GM15510 (cell line): ENCODE results near the gene ZNF580.

ENCODE experiments used
- POLR2A ChIP-seq: IDR thresholded peaks from 3 replicates; pipeline ENCODE4 v1.6.1; 2011; ENCODE audit warnings: borderline replicate concordance; ENCODE audit not compliant: insufficient read length; ENCODE audit errors: extremely low read depth

Gene ZNF580

DNA sequence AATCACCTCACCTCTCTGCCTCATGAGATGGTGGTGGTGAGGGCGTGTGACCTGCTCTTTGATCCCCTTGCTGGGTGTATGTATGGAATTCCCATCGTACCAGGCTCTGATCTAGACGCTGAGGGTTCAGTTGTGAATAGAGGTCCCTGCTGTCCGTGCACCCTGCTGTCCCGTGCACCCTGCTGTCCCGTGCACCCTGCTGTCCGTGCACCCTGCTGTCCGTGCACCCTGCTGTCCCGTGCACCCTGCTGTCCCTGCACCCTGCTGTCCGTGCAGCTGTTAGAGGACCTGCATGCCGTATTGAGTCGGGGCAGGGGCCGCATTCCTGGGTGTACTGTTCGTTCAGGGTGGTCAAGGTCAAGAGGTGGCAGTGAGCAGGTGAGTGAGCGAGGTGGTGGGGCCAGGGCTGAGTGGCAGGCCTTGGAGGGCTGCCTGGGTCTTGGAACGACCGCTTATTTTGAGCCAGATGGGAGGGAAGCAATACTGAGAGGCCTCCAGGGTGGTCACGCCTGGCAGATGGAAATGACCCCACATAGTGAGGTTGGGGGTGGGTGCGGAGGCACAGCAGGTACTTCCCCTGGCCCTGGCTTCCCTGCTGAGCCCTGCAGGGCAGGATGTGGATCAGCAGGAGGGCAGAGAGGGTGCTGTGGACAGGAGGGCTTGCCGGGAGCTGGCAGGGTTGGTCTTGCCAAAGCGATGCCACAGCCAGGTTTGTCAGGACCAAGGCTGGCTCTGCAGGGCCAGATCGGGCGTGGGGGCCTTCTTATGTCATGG is 29.7 kb downstream of the ZNF580 start:
- TF ChIP-seq POLR2A: no peak

DNA sequence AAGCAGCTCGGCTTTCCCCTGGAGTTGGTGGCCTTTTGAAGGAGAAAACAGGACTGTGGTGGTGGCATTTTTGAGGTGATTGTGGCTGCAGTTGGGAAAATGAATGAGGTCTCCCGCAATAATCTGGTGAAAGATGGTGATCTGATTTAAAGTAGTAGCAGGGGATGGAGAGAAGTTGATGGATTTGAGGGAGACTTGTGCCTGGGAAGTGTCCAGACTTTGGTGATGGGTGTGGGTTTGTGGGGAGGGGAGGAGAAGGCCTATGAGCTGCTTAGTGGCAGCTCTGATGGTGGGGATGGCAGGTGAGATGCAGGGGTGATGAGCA is 30.2 kb downstream of the ZNF580 start:
- no peak for TF ChIP-seq POLR2A

GRCh38 chr19:55672418-55672817 is 31.6 kb downstream of the ZNF580 start:
- TF ChIP-seq POLR2A: no peak

DNA sequence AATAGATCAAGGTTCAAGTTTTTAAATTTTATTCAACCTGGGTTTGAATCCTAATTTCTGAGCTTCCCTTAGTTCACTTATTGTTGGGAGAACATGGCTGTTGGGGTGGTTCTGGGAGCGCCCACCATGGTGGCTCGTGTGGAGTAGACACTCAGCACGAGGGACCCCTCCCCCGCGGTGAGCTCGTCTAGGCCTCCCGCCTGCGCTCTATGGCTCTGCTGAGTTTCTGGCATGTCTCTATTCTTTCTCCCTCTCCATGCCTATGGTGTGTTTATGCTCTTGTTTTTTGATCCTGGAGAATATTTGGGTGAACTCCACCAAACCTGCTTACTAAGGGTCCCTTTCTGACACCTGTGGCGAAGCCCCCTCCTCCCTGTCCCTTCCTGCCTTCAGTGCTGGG is 32.7 kb downstream of the ZNF580 start:
- no peak for TF ChIP-seq POLR2A

GRCh38 chr19:55673889-55674288 is 33.1 kb downstream of the ZNF580 start:
- no peak for TF ChIP-seq POLR2A

DNA sequence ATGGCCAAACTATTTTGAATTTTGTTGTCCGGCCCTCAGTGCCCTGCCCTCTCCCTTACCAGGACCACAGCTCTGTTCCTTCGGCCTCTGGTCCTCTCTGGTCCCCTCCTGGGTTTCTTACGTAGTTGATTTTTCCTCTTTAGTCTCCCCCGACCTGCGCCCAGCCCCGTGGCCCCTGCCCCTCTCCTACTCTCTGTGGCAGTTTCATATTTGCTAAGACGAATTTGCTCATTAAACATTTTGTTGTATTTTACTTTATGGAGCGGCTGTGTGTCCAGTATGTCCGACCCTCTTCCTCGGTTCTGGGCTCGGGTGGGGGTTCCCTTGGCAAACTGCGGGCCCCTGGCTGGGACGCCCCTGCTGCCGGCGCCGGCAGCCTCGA is 33.6 kb downstream of the ZNF580 start:
- TF ChIP-seq POLR2A: no peak

GRCh38 chr19:55674841-55675660 is 34.2 kb downstream of the ZNF580 start, which contains the start of gene EPN1:
Gene EPN1, plus strand, starts transcription at chr19:55675226. Its CDS starts 3,402 bp downstream, at chr19:55678628.
- TF ChIP-seq POLR2A: peak; percentile 61

DNA sequence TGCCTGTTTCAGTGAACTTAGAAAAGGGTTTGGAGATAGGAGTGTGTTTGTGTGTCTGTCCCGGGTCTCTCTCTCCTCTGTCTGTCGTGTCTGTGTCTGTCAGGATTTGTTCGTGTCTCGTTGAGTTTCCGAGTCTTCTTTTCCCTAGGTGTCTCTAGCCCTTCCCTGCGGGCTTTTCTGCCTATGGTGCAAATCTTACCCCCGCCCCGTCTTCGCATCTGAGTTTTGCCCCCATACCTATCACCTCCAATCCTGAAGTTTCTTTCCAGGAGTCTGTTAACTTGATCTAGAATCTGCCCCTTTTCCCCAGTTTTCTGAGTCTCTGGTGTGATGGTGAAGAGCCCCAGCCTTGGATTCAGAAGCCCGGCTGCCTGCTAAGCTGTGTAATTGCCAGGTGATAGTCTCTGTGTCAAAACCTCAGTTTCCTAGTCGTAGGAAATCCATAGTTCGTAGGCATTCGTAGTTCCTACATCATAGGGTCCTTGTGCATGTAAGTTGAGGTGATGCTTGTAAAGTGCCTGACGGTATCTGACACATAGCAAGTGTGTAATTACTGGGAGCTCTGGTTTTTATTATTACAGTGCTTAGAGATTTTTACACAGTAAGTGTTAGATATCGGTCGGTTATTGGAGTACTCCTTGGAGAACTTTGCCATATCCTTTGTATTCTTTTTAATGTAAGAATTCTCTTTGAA is 35.0 kb downstream of the ZNF580 start:
- no peak for TF ChIP-seq POLR2A

- no peak for TF ChIP-seq POLR2A
These were observed 35.6 kb downstream of the ZNF580 start for GRCh38 chr19:55676383-55676782.

DNA sequence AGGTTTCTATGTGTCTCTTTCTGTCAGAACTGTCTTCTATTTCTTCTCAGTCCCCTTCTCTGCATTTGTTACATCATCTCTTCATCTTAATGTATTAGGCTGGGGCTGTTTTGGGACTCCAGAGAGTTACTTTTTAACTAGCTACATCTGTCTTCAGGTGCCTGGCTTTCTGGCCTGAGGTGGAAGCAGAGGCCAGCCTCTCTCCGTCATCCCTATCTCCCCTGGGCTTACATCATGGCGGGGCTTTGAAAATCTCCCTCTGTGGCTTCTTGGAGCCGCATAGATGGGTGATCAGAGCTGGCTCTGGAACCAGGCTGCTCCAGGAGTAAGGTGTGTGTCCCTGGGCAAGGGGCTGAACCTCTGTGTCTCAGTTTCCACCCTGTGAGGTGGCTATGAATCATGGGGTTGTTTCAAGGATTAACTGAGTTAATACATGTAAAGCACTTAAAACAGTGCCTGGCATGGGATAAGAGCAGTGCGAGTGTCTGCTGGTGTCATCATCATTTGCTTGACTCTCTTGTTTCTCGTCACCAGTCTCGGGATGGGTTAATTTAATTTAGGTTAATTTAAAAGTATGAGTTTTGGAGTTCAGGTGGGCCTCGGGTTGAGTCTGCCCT is 36.2 kb downstream of the ZNF580 start:
- TF ChIP-seq POLR2A: no peak

DNA sequence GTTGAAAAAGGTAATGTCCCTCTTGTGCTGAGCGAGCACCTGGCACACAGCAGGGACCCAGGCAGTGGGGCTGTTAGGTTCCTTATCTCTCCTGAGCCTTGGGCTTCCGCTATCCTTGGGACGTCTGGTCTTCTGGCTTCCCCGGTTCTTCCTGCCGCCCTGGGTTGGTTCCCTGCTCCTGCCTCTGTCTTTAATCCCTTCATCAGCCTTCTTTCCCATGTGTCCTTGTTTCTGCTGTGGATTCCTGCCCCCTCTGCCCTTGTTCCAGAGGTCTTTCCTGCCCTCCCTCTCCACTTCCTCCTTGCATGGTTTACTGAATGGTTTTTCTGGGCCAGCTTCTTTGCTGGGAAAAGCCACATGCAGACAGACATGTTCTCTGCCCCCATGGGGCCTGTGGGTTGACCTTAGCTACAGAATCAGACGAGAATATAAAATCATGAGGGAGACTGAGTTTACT is 36.8 kb downstream of the ZNF580 start:
- TF ChIP-seq POLR2A: no peak

DNA sequence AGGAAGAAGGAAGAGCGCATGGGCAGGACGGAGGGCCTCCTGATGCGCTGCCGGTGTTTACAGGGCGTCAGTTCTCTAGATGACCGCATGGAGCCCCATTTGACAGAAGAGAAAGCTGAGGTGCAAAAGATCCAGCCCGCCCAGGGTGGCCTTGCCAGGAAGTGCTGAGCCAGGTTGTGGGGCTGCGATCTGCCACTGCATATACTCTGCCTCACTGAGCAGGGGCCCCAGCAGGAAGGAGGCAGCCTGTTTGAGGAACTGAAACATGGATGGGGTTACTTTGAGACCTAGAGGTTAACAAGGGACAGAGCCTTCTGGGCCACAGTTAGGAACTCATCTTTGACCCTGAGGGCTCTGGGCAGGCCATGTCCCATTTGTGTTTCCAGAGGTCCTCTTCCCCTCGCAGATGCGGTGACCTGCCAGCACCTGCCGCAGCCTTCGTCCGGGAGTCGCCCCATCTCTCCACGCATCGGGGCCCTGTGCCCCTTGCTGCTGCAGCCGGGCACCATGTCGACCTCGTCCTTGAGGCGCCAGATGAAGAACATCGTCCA is 37.4 kb downstream of the ZNF580 start:
- TF ChIP-seq POLR2A: no peak

- no peak for TF ChIP-seq POLR2A
These were observed 38.8 kb downstream of the ZNF580 start for GRCh38 chr19:55679343-55680257.
